ENCODE results near the gene SHC3. TPM values are rescaled to one million over a fixed set of nuclear protein-coding genes. Genes with fewer than 3 reads are reported as not detected.

Gene SHC3
- total RNA-seq, 2 experiments from 2014 or later: 0.03 TPM; not detected in 1

GRCh38 chr9:88968799-88969198 is 209.8 kb downstream of the SHC3 start:
- Histone ChIP-seq H3K79me2 (ENCODE audit: insufficient read depth, low read depth, low read length) (no peaks in the 10 kb centered on the region), H3K4me1 (ENCODE audit: insufficient read depth, low read length, poor library complexity, severe bottlenecking) (no peaks in the 10 kb centered on the region), H3K36me3 (ENCODE audit: insufficient read depth, low read length) (no peaks in the 10 kb centered on the region), H4K20me1 (ENCODE audit: insufficient read depth, low read length) (no peaks in the 10 kb centered on the region), H3K9me3 (ENCODE audit: low read length) (no peaks in the 10 kb centered on the region), H3K4me3 (ENCODE audit: low read depth, low read length, poor library complexity, severe bottlenecking) (no peak overlapping the region), H3K9me2 (ENCODE audit: insufficient read depth, low read length) (no peaks in the 10 kb centered on the region), H3K4me2 (ENCODE audit: low read length) (no peak overlapping the region), H2AFZ (ENCODE audit: low read length) (no peak overlapping the region), H3K27ac (ENCODE audit: low read depth, low read length, poor library complexity, severe bottlenecking) (no peak overlapping the region)
- POLR2A ChIA-PET: no interaction called here
- no peak for DNase-seq (ENCODE audit: low spot score)
- intact Hi-C loops (cut with micrococcal nuclease; ENCODE audit: unreplicated experiment): no loop called here
- no TSS peak for BruUV-seq (replicated peaks)
- CTCF ChIA-PET (ENCODE audit: unreplicated experiment): no interaction called here
- TF ChIP-seq CTCF (conservative IDR thresholded peaks at IDR 0.05; ENCODE audit: low read length) (no peak), EZH2phosphoT487 (IDR thresholded peaks at IDR 0.05; ENCODE audit: borderline replicate concordance, low read depth, low read length) (no peak)

GRCh38 chr9:88966894-88967676 is 211.5 kb downstream of the SHC3 start:
- Histone ChIP-seq H4K20me1 (ENCODE audit: insufficient read depth, low read length) (no peaks in the 10 kb centered on the region), H3K9me3 (ENCODE audit: low read length) (no peaks in the 10 kb centered on the region), H3K36me3 (ENCODE audit: insufficient read depth, low read length) (no peaks in the 10 kb centered on the region), H3K4me2 (ENCODE audit: low read length) (no peak overlapping the region), H3K9me2 (ENCODE audit: insufficient read depth, low read length) (no peaks in the 10 kb centered on the region), H3K27ac (ENCODE audit: low read depth, low read length, poor library complexity, severe bottlenecking) (no peak overlapping the region), H2AFZ (ENCODE audit: low read length) (no peak overlapping the region), H3K79me2 (ENCODE audit: insufficient read depth, low read depth, low read length) (no peaks in the 10 kb centered on the region), H3K4me3 (ENCODE audit: low read depth, low read length, poor library complexity, severe bottlenecking) (no peak overlapping the region), H3K4me1 (ENCODE audit: insufficient read depth, low read length, poor library complexity, severe bottlenecking) (no peaks in the 10 kb centered on the region)
- BruUV-seq (replicated peaks): no TSS peak
- TF ChIP-seq CTCF (conservative IDR thresholded peaks at IDR 0.05; ENCODE audit: low read length) (no peak), EZH2phosphoT487 (IDR thresholded peaks at IDR 0.05; ENCODE audit: borderline replicate concordance, low read depth, low read length) (no peak)
- DNase-seq (ENCODE audit: low spot score): no peak
- ChIA-PET POLR2A (interaction anchor here (0.6 kb wide), 1 partner anchor 287 kb away, joined by 3 read pairs; no protein-coding TSS in a partner anchor), CTCF (ENCODE audit: unreplicated experiment) (no interaction called here)
- intact Hi-C loops (cut with micrococcal nuclease; ENCODE audit: unreplicated experiment): no loop called here

GRCh38 chr9:88965473-88965872 is 213.1 kb downstream of the SHC3 start:
- no TSS peak for BruUV-seq (replicated peaks)
- Histone ChIP-seq H3K4me1 (ENCODE audit: insufficient read depth, low read length, poor library complexity, severe bottlenecking) (no peaks in the 10 kb centered on the region), H3K9me3 (ENCODE audit: low read length) (no peaks in the 10 kb centered on the region), H3K36me3 (ENCODE audit: insufficient read depth, low read length) (no peaks in the 10 kb centered on the region), H3K4me2 (ENCODE audit: low read length) (no peak overlapping the region), H4K20me1 (ENCODE audit: insufficient read depth, low read length) (no peaks in the 10 kb centered on the region), H2AFZ (ENCODE audit: low read length) (no peak overlapping the region), H3K4me3 (ENCODE audit: low read depth, low read length, poor library complexity, severe bottlenecking) (no peak overlapping the region), H3K27ac (ENCODE audit: low read depth, low read length, poor library complexity, severe bottlenecking) (no peak overlapping the region), H3K79me2 (ENCODE audit: insufficient read depth, low read depth, low read length) (no peaks in the 10 kb centered on the region), H3K9me2 (ENCODE audit: insufficient read depth, low read length) (no peaks in the 10 kb centered on the region)
- POLR2A ChIA-PET: interaction anchor here (0.6 kb wide), 1 partner anchor 343 kb away, joined by 3 read pairs; no protein-coding TSS in a partner anchor
- no peak for TF ChIP-seq CTCF (conservative IDR thresholded peaks at IDR 0.05; ENCODE audit: low read length)
- TF ChIP-seq EZH2phosphoT487 (IDR thresholded peaks at IDR 0.05; ENCODE audit: borderline replicate concordance, low read depth, low read length): no peak
- CTCF ChIA-PET (ENCODE audit: unreplicated experiment): no interaction called here
- intact Hi-C loops (cut with micrococcal nuclease; ENCODE audit: unreplicated experiment): no loop called here
- no peak for DNase-seq (ENCODE audit: low spot score)
